ENCODE results near the gene PARVB. TPM values are rescaled to one million over a fixed set of nuclear protein-coding genes. Genes with fewer than 3 reads are reported as not detected.
A peak's percentile ranks its signal among the peaks of the same experiment; 100 is the strongest.

Gene PARVB
- total and polyA plus RNA-seq, 2 donors (not counting 3 experiments of a cell fraction or from before 2014, with no cell fraction given): 155 to 162 TPM

DNA sequence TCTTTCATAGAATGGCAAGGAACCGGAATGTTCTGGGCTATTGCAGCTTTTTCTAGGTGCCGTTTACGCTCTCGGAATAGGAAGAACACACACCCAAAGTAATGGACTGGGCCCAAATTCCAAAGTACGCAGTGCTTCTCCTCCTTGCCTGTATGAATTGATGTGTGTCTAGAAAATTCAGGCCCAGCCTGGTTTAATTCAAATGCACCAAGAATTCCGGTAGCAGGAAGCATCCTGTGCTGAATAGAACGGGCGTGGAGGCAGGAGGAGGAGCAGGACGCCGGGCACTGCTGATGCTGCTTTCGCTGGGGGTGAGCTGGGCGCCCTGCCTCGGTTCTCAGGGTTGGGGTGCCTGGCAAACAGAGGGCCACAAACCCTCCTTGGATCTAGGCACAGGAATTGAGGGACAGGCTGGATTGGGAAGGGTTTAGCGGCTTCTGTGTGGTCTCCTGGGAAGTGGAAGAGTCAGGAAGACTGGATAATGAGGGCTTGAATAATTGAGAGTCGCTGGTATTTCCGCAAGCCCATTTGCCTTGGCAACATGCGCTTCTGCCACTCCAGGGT, 2.0 kb downstream of the PARVB start:
- POLR2A ChIA-PET: interaction anchor here (1.0 kb wide), 1 partner anchor 11 kb away, joined by 3 read pairs; no protein-coding TSS in a partner anchor
- peak overlapping the region; percentile 75 for H3K9ac ChIP-seq (replicated peaks; ENCODE audit: extremely low read depth, insufficient read depth, low read length)
- H3K4me3 ChIP-seq (replicated peaks in 1 of 3; ENCODE audit: insufficient read depth in 1 of 3, low read depth in 1 of 3, low read length in 3 of 3): peak overlapping the region; percentile 18 to 68 (median 21)
- dilution Hi-C loops (cut with MboI; ENCODE audit: extremely low pct_ligation_motif_present, low sequenced_read_pairs): no loop called here
- H3K79me2 ChIP-seq (ENCODE audit: control insufficient read depth, insufficient read depth, low read length): peaks cover 69% of the 10 kb centered on the region
- FAIRE-seq (no peak), DNase-seq (ENCODE audit: low read depth, low spot score) (peak; percentile 68)
- H3K9me1 ChIP-seq (replicated peaks; ENCODE audit: control insufficient read depth, extremely low read depth, insufficient read depth, low read length): no peaks in the 10 kb centered on the region
- peak overlapping the region; percentile 99 for H3K27ac ChIP-seq (ENCODE audit: insufficient read depth, low read depth, low read length)
- H2AFZ ChIP-seq (ENCODE audit: low read depth, low read length): no peak overlapping the region
- H4K20me1 ChIP-seq (replicated peaks; ENCODE audit: control insufficient read depth, extremely low read depth, insufficient read depth, low read length): no peaks in the 10 kb centered on the region
- TSS peak; percentile 50 for BruUV-seq (replicated peaks)
- no peaks in the 10 kb centered on the region for H3K9me3 ChIP-seq (replicated peaks; ENCODE audit: control insufficient read depth, insufficient read depth, low read length)
- TF ChIP-seq POLR2AphosphoS5 (IDR thresholded peaks at IDR 0.05; ENCODE audit: insufficient read depth, low read depth, low read length): peak; percentile 31
- no peak for TF ChIP-seq GATA2 (IDR thresholded peaks at IDR 0.05; ENCODE audit: insufficient read depth, insufficient read length, low read depth, low read length)
- no peak for TF ChIP-seq MYC (IDR thresholded peaks at IDR 0.05; ENCODE audit: low read depth, low read length)
- TF ChIP-seq POLR2A (IDR thresholded peaks at IDR 0.05; ENCODE audit: low read depth, low read length): peak; percentile 66
- peaks cover 65% of the 10 kb centered on the region for H3K4me1 ChIP-seq (ENCODE audit: control insufficient read depth, extremely low read depth, insufficient read depth, low read length)
- CTCF ChIA-PET: interaction anchor here (1.0 to 2.5 kb wide), 11 partner anchors 11 to 60 kb away, joined by 3 to 18 read pairs (median 8); no protein-coding TSS in a partner anchor
- intact Hi-C loops (cut with micrococcal nuclease): loop anchor here (1.0 to 10.0 kb wide), 3 partner anchors 41 to 1289 kb away; no protein-coding TSS in a partner anchor
- no peaks in the 10 kb centered on the region for H3K27me3 ChIP-seq (ENCODE audit: control insufficient read depth in 2 of 2, insufficient read depth in 2 of 2, low read length in 2 of 2)
- H3K36me3 ChIP-seq (ENCODE audit: control insufficient read depth in 2 of 2, extremely low read depth in 1 of 2, insufficient read depth in 2 of 2, low read length in 2 of 2): no peaks in the 10 kb centered on the region
- peak overlapping the region; percentile 92 for H3K4me2 ChIP-seq (ENCODE audit: insufficient read depth, low read length)

GRCh38 chr22:44026630-44027511, 2.8 kb downstream of the PARVB start:
- dilution Hi-C loops (cut with MboI; ENCODE audit: extremely low pct_ligation_motif_present, low sequenced_read_pairs): no loop called here

More at GRCh38 chr22:44026630-44027511, 2.8 kb downstream of the PARVB start:
- peak overlapping the region; percentile 92 for H3K4me2 ChIP-seq (ENCODE audit: insufficient read depth, low read length)
- no peaks in the 10 kb centered on the region for H3K9me3 ChIP-seq (replicated peaks; ENCODE audit: control insufficient read depth, insufficient read depth, low read length)
- H3K4me1 ChIP-seq (ENCODE audit: control insufficient read depth, extremely low read depth, insufficient read depth, low read length): peaks cover 66% of the 10 kb centered on the region
- H3K9me1 ChIP-seq (replicated peaks; ENCODE audit: control insufficient read depth, extremely low read depth, insufficient read depth, low read length): no peaks in the 10 kb centered on the region
- TSS peak; percentile 24 for BruUV-seq (replicated peaks)
- H4K20me1 ChIP-seq (replicated peaks; ENCODE audit: control insufficient read depth, extremely low read depth, insufficient read depth, low read length): no peaks in the 10 kb centered on the region
- peak overlapping the region; percentile 26 for H2AFZ ChIP-seq (ENCODE audit: low read depth, low read length)
- POLR2A ChIA-PET: interaction anchor here (1.0 to 1.2 kb wide), 2 partner anchors 10 to 11 kb away, joined by 3 read pairs; no protein-coding TSS in a partner anchor
- TF ChIP-seq POLR2AphosphoS5 (IDR thresholded peaks at IDR 0.05; ENCODE audit: insufficient read depth, low read depth, low read length): peak; percentile 68
- no peak for TF ChIP-seq CTCF (IDR thresholded peaks at IDR 0.05; ENCODE audit: extremely low read depth in 1 of 2, insufficient read depth in 1 of 2, low read depth in 1 of 2, low read length in 2 of 2)
- TF ChIP-seq MYC (IDR thresholded peaks at IDR 0.05; ENCODE audit: low read depth, low read length): no peak
- TF ChIP-seq, protein P1, sequence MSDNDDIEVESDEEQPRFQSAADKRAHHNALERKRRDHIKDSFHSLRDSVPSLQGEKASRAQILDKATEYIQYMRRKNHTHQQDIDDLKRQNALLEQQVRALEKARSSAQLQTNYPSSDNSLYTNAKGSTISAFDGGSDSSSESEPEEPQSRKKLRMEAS (IDR thresholded peaks at IDR 0.05; ENCODE audit: insufficient read depth, insufficient read length): peak; percentile 98
- no peak for TF ChIP-seq GATA2 (IDR thresholded peaks at IDR 0.05; ENCODE audit: insufficient read depth, insufficient read length, low read depth, low read length)
- peak; percentile 23 for TF ChIP-seq JUN (IDR thresholded peaks at IDR 0.05; ENCODE audit: borderline replicate concordance, insufficient read depth, insufficient read length, low read depth)
- TF ChIP-seq POLR2A (IDR thresholded peaks at IDR 0.05; ENCODE audit: low read depth, low read length): peak; percentile 70
- TF ChIP-seq FOS (IDR thresholded peaks at IDR 0.05; ENCODE audit: borderline replicate concordance, insufficient read depth, low read length): no peak
- no peaks in the 10 kb centered on the region for H3K27me3 ChIP-seq (ENCODE audit: control insufficient read depth in 2 of 2, insufficient read depth in 2 of 2, low read length in 2 of 2)
- intact Hi-C loops (cut with micrococcal nuclease): loop anchor here (1.0 to 10.0 kb wide), 3 partner anchors 40 to 1288 kb away; no protein-coding TSS in a partner anchor
- FAIRE-seq (peak; percentile 96), DNase-seq (ENCODE audit: low read depth, low spot score) (peak; percentile 88)
- H3K9ac ChIP-seq (replicated peaks; ENCODE audit: extremely low read depth, insufficient read depth, low read length): peak overlapping the region; percentile 75
- H3K27ac ChIP-seq (ENCODE audit: insufficient read depth, low read depth, low read length): peak overlapping the region; percentile 99
- peaks cover 76% of the 10 kb centered on the region for H3K79me2 ChIP-seq (ENCODE audit: control insufficient read depth, insufficient read depth, low read length)
- no peaks in the 10 kb centered on the region for H3K36me3 ChIP-seq (ENCODE audit: control insufficient read depth in 2 of 2, extremely low read depth in 1 of 2, insufficient read depth in 2 of 2, low read length in 2 of 2)
- peak overlapping the region in 2 of 3 experiments; percentile 18 to 52 for H3K4me3 ChIP-seq (replicated peaks in 1 of 3; ENCODE audit: insufficient read depth in 1 of 3, low read depth in 1 of 3, low read length in 3 of 3)
- CTCF ChIA-PET: interaction anchor here (1.0 to 2.5 kb wide), 12 partner anchors 11 to 59 kb away, joined by 3 to 18 read pairs (median 8); no protein-coding TSS in a partner anchor

Data from endothelial cell of umbilical vein (primary cell).